Measurements from ENCODE around the gene VWA5B1. TPM values are rescaled to one million over a fixed set of nuclear protein-coding genes. Genes with fewer than 3 reads are reported as not detected.

The VWA5B1 gene
- total and polyA plus RNA-seq, 2 experiments from 2014 or later, result 0.16 to 1.0 TPM

DNA sequence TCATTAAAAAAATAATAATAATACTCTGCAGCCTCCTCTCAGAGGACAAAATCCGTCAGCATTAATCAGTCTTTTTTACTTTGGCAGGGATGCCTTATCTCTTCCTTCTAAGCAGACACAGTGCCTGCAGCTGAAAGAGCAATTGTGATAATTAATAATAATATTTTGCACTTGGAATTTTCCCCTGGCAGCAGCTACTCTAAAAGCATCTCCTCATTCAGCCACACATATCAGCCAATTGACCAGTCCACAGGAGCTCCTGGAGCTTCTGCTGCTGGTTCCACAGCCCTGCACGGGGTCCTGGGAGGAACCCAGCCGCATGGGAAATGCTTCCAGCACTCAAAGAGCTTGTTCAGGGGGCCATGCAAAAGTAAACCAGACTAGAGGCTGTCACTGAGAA lies 31.0 kb upstream of the VWA5B1 start:
- no peak for TF ChIP-seq NANOG (IDR thresholded peaks at IDR 0.05; ENCODE audit: borderline replicate concordance)
- TF ChIP-seq EZH2 (IDR thresholded peaks at IDR 0.05; ENCODE audit: low read depth, unreplicated experiment), result no peak
- TF ChIP-seq, protein P1, sequence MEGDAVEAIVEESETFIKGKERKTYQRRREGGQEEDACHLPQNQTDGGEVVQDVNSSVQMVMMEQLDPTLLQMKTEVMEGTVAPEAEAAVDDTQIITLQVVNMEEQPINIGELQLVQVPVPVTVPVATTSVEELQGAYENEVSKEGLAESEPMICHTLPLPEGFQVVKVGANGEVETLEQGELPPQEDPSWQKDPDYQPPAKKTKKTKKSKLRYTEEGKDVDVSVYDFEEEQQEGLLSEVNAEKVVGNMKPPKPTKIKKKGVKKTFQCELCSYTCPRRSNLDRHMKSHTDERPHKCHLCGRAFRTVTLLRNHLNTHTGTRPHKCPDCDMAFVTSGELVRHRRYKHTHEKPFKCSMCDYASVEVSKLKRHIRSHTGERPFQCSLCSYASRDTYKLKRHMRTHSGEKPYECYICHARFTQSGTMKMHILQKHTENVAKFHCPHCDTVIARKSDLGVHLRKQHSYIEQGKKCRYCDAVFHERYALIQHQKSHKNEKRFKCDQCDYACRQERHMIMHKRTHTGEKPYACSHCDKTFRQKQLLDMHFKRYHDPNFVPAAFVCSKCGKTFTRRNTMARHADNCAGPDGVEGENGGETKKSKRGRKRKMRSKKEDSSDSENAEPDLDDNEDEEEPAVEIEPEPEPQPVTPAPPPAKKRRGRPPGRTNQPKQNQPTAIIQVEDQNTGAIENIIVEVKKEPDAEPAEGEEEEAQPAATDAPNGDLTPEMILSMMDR (conservative IDR thresholded peaks at IDR 0.05; ENCODE audit: low read depth in 2 of 2), result no peak
- TF ChIP-seq, protein P2, sequence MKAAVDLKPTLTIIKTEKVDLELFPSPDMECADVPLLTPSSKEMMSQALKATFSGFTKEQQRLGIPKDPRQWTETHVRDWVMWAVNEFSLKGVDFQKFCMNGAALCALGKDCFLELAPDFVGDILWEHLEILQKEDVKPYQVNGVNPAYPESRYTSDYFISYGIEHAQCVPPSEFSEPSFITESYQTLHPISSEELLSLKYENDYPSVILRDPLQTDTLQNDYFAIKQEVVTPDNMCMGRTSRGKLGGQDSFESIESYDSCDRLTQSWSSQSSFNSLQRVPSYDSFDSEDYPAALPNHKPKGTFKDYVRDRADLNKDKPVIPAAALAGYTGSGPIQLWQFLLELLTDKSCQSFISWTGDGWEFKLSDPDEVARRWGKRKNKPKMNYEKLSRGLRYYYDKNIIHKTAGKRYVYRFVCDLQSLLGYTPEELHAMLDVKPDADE (IDR thresholded peaks at IDR 0.05), result no peak
- Mint-ChIP-seq H3K36me3 (ENCODE audit: low read depth) (no peaks in the 10 kb centered on the region), H3K4me3 (no peak overlapping the region)

DNA sequence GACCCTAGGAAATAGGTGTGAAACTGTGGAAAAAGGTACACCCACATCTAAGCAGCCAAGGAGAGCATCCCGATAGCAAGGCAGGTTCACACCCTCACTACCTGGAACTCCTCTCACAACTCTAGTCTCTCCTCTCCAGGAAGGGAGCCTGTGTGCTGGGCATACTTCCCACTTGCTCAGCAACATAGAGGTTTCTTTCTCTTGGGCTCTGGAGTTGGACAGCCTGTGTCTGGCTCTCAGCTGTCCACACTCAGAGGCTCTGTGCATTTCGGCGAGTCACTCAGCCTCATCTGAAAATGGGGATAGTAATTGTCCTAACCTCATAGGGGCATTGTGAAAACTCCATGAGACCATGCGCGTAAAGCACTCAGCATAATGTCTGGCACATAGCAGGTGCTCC lies 29.6 kb upstream of the VWA5B1 start:
- Mint-ChIP-seq H3K4me1 (no peaks in the 10 kb centered on the region), H3K4me3 (no peak overlapping the region), H3K27ac (no peak overlapping the region), H3K9me3 (no peaks in the 10 kb centered on the region), H3K36me3 (ENCODE audit: low read depth) (no peaks in the 10 kb centered on the region), H3K27me3 (ENCODE audit: insufficient read depth, low read depth, poor library complexity) (peaks cover 2% of the 10 kb centered on the region)
- Histone ChIP-seq H2AFZ (no peak overlapping the region), H3K27ac (ENCODE audit: low read depth) (no peak overlapping the region), H3K4me3 (no peak overlapping the region), H3K4me1 (ENCODE audit: insufficient read depth) (no peaks in the 10 kb centered on the region), H4K20me1 (replicated peaks; ENCODE audit: insufficient read depth) (no peaks in the 10 kb centered on the region), H3K79me2 (replicated peaks; ENCODE audit: insufficient read depth) (no peaks in the 10 kb centered on the region), H3K9me2 (ENCODE audit: insufficient read depth) (peaks cover 5% of the 10 kb centered on the region; the same call in 1 of the 2 replicates), H3K4me2 (no peak overlapping the region), H3K36me3 (ENCODE audit: insufficient read depth) (no peaks in the 10 kb centered on the region), H3K27me3 (ENCODE audit: insufficient read depth) (no peaks in the 10 kb centered on the region), H3F3A (replicated peaks; ENCODE audit: low read depth) (no peaks in the 10 kb centered on the region)
- DNase-seq (ENCODE audit: low spot score) (no peak), ATAC-seq (no peak)
- TF ChIP-seq, protein P3, sequence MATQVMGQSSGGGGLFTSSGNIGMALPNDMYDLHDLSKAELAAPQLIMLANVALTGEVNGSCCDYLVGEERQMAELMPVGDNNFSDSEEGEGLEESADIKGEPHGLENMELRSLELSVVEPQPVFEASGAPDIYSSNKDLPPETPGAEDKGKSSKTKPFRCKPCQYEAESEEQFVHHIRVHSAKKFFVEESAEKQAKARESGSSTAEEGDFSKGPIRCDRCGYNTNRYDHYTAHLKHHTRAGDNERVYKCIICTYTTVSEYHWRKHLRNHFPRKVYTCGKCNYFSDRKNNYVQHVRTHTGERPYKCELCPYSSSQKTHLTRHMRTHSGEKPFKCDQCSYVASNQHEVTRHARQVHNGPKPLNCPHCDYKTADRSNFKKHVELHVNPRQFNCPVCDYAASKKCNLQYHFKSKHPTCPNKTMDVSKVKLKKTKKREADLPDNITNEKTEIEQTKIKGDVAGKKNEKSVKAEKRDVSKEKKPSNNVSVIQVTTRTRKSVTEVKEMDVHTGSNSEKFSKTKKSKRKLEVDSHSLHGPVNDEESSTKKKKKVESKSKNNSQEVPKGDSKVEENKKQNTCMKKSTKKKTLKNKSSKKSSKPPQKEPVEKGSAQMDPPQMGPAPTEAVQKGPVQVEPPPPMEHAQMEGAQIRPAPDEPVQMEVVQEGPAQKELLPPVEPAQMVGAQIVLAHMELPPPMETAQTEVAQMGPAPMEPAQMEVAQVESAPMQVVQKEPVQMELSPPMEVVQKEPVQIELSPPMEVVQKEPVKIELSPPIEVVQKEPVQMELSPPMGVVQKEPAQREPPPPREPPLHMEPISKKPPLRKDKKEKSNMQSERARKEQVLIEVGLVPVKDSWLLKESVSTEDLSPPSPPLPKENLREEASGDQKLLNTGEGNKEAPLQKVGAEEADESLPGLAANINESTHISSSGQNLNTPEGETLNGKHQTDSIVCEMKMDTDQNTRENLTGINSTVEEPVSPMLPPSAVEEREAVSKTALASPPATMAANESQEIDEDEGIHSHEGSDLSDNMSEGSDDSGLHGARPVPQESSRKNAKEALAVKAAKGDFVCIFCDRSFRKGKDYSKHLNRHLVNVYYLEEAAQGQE (IDR thresholded peaks at IDR 0.05; ENCODE audit: unreplicated experiment), result no peak
- TF ChIP-seq, protein P4, sequence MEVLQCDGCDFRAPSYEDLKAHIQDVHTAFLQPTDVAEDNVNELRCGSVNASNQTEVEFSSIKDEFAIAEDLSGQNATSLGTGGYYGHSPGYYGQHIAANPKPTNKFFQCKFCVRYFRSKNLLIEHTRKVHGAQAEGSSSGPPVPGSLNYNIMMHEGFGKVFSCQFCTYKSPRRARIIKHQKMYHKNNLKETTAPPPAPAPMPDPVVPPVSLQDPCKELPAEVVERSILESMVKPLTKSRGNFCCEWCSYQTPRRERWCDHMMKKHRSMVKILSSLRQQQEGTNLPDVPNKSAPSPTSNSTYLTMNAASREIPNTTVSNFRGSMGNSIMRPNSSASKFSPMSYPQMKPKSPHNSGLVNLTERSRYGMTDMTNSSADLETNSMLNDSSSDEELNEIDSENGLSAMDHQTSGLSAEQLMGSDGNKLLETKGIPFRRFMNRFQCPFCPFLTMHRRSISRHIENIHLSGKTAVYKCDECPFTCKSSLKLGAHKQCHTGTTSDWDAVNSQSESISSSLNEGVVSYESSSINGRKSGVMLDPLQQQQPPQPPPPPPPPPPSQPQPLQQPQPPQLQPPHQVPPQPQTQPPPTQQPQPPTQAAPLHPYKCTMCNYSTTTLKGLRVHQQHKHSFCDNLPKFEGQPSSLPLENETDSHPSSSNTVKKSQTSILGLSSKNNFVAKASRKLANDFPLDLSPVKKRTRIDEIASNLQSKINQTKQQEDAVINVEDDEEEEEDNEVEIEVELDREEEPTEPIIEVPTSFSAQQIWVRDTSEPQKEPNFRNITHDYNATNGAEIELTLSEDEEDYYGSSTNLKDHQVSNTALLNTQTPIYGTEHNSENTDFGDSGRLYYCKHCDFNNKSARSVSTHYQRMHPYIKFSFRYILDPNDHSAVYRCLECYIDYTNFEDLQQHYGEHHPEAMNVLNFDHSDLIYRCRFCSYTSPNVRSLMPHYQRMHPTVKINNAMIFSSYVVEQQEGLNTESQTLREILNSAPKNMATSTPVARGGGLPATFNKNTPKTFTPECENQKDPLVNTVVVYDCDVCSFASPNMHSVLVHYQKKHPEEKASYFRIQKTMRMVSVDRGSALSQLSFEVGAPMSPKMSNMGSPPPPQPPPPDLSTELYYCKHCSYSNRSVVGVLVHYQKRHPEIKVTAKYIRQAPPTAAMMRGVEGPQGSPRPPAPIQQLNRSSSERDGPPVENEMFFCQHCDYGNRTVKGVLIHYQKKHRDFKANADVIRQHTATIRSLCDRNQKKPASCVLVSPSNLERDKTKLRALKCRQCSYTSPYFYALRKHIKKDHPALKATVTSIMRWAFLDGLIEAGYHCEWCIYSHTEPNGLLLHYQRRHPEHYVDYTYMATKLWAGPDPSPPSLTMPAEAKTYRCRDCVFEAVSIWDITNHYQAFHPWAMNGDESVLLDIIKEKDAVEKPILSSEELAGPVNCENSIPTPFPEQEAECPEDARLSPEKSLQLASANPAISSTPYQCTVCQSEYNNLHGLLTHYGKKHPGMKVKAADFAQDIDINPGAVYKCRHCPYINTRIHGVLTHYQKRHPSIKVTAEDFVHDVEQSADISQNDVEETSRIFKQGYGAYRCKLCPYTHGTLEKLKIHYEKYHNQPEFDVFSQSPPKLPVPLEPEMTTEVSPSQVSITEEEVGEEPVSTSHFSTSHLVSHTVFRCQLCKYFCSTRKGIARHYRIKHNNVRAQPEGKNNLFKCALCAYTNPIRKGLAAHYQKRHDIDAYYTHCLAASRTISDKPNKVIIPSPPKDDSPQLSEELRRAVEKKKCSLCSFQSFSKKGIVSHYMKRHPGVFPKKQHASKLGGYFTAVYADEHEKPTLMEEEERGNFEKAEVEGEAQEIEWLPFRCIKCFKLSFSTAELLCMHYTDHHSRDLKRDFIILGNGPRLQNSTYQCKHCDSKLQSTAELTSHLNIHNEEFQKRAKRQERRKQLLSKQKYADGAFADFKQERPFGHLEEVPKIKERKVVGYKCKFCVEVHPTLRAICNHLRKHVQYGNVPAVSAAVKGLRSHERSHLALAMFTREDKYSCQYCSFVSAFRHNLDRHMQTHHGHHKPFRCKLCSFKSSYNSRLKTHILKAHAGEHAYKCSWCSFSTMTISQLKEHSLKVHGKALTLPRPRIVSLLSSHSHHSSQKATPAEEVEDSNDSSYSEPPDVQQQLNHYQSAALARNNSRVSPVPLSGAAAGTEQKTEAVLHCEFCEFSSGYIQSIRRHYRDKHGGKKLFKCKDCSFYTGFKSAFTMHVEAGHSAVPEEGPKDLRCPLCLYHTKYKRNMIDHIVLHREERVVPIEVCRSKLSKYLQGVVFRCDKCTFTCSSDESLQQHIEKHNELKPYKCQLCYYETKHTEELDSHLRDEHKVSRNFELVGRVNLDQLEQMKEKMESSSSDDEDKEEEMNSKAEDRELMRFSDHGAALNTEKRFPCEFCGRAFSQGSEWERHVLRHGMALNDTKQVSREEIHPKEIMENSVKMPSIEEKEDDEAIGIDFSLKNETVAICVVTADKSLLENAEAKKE (CRISPR knock-in tag; IDR thresholded peaks at IDR 0.05), result no peak
- TF ChIP-seq EZH2 (IDR thresholded peaks at IDR 0.05; ENCODE audit: low read depth, unreplicated experiment) (no peak), JUNB (IDR thresholded peaks at IDR 0.05; ENCODE audit: unreplicated experiment) (no peak), EZH2phosphoT487 (IDR thresholded peaks at IDR 0.05; ENCODE audit: unreplicated experiment) (no peak)

More for the DNA sequence above, 31.0 kb upstream of the VWA5B1 start:
- H3K4me3 ChIP-seq, result no peak overlapping the region
- no peaks in the 10 kb centered on the region for H3F3A ChIP-seq (replicated peaks; ENCODE audit: low read depth)
- DNase-seq (ENCODE audit: low spot score) (no peak), ATAC-seq (no peak)
- H4K20me1 ChIP-seq (replicated peaks; ENCODE audit: insufficient read depth), result no peaks in the 10 kb centered on the region
- no peak overlapping the region for H3K27ac ChIP-seq (ENCODE audit: low read depth)
- no peaks in the 10 kb centered on the region for H3K4me1 ChIP-seq (ENCODE audit: insufficient read depth)
- H3K36me3 ChIP-seq (ENCODE audit: insufficient read depth), result no peaks in the 10 kb centered on the region
- Mint-ChIP-seq H3K4me1 (peaks cover 3% of the 10 kb centered on the region; the same call in 1 of the 3 replicates), H3K9me3 (no peaks in the 10 kb centered on the region), H3K27me3 (ENCODE audit: insufficient read depth, low read depth, poor library complexity) (peaks cover 2% of the 10 kb centered on the region), H3K27ac (no peak overlapping the region)
- peaks cover 5% of the 10 kb centered on the region; the same call in 1 of the 2 replicates for H3K9me2 ChIP-seq (ENCODE audit: insufficient read depth)
- no peak overlapping the region for H3K4me2 ChIP-seq
- H3K27me3 ChIP-seq (ENCODE audit: insufficient read depth), result no peaks in the 10 kb centered on the region
- no peaks in the 10 kb centered on the region for H3K79me2 ChIP-seq (replicated peaks; ENCODE audit: insufficient read depth)
- H2AFZ ChIP-seq, result no peak overlapping the region

All from GM23338 (cell line).